DOHH2 (cell line): ENCODE measurements around the gene PRR23A.

Experiments used
- H3F3A ChIP-seq: fragments of 200-600 bp; sonication (generic), shearing (Covaris generic); 2 replicates; pipeline ENCODE4 v1.6.0; 2016; ENCODE audit warnings: antibody characterized with exemption, mild to moderate bottlenecking; ENCODE audit not compliant: control insufficient read depth, insufficient read depth
- H3K27ac ChIP-seq: fragments of 200-600 bp; sonication (generic); 2 replicates; pipeline ENCODE4 v1.5.1; 2014; ENCODE audit warnings: low read depth, mild to moderate bottlenecking, low read length, moderate library complexity
- H3K27me3 ChIP-seq: fragments of 200-600 bp; sonication (generic); 2 replicates; pipeline ENCODE4 v1.6.1; 2014; ENCODE audit warnings: mild to moderate bottlenecking, low read length, mixed read lengths; ENCODE audit not compliant: control insufficient read depth
- H3K36me3 ChIP-seq: fragments of 200-600 bp; sonication (generic); 2 replicates; pipeline ENCODE4 v1.6.1; 2014; ENCODE audit warnings: mild to moderate bottlenecking, low read length, moderate library complexity, mixed read lengths; ENCODE audit not compliant: control insufficient read depth
- H3K4me1 ChIP-seq: fragments of 200-600 bp; sonication (generic); 2 replicates; pipeline ENCODE4 v1.6.1; 2014; ENCODE audit warnings: mild to moderate bottlenecking, low read length, mixed read lengths; ENCODE audit not compliant: control insufficient read depth
- H3K4me2 ChIP-seq: fragments of 200-600 bp; sonication (generic); 2 replicates; pipeline ENCODE4 v1.6.0; 2014; ENCODE audit warnings: mild to moderate bottlenecking, low read length, moderate library complexity
- H3K4me3 ChIP-seq: fragments of 200-600 bp; sonication (generic); 2 replicates; pipeline ENCODE4 v1.5.1; 2014; ENCODE audit warnings: mild to moderate bottlenecking, low read length, mixed read lengths
- H3K79me2 ChIP-seq: fragments of 200-600 bp; sonication (generic); 2 replicates; pipeline ENCODE4 v1.6.1; 2014; ENCODE audit warnings: mild to moderate bottlenecking, low read length, mixed read lengths; ENCODE audit not compliant: control insufficient read depth
- H3K9me2 ChIP-seq: fragments of 200-600 bp; sonication (generic); replicated peaks from 2 replicates; pipeline ENCODE4 v1.6.1; 2014; ENCODE audit warnings: mild to moderate bottlenecking, low read length, mixed read lengths; ENCODE audit not compliant: control insufficient read depth
- H3K9me3 ChIP-seq: fragments of 200-600 bp; sonication (generic); 2 replicates; pipeline ENCODE4 v1.6.1; 2014; ENCODE audit warnings: antibody characterized with exemption, low read length, mixed read lengths; ENCODE audit not compliant: control insufficient read depth, insufficient read depth
- H4K20me1 ChIP-seq: fragments of 200-600 bp; sonication (generic); 2 replicates; pipeline ENCODE4 v1.6.0; 2014; ENCODE audit warnings: low read depth, mild to moderate bottlenecking, antibody characterized with exemption, low read length, moderate library complexity; ENCODE audit not compliant: control insufficient read depth, insufficient read depth
- CTCF ChIP-seq: fragments of 200-600 bp; sonication (generic); IDR thresholded peaks from one replicate; pipeline ENCODE4 v1.5.1; 2014; ENCODE audit warnings: antibody characterized with exemption, mild to moderate bottlenecking, low read depth, low read length; ENCODE audit not compliant: poor library complexity, severe bottlenecking
- EZH2phosphoT487 ChIP-seq: fragments of 200-600 bp; sonication (generic); IDR thresholded peaks from 2 replicates; pipeline ENCODE4 v1.6.1; 2017; ENCODE audit warnings: borderline replicate concordance, mild to moderate bottlenecking, antibody characterized with exemption, low read length, moderate library complexity, mixed read lengths

The PRR23A gene

GRCh38 chr3:139006051-139006716 lies at the start of gene PRR23A:
PRR23A (minus strand) TSS chr3:139006268; CDS start chr3:139006268, 0 bp downstream.
- Histone ChIP-seq H3K4me3 (no peak within 1 kb of the TSS), H3K9me3 (no peaks in the 10 kb centered on the region), H3K36me3 (no peaks in the 10 kb centered on the region), H3K79me2 (no peaks in the 10 kb centered on the region), H3K4me2 (no peak within 1 kb of the TSS), H3K9me2 (no peaks in the 10 kb centered on the region), H4K20me1 (no peaks in the 10 kb centered on the region), H3K27ac (no peak within 1 kb of the TSS), H3F3A (no peaks in the 10 kb centered on the region), H3K27me3 (no peaks in the 10 kb centered on the region), H3K4me1 (no peaks in the 10 kb centered on the region)
- TF ChIP-seq CTCF (no peak), EZH2phosphoT487 (no peak)

- Histone ChIP-seq H3K9me3 (no peaks in the 10 kb centered on the region), H3K79me2 (no peaks in the 10 kb centered on the region), H3K4me3 (no peak overlapping the region), H3K27ac (no peak overlapping the region), H3K9me2 (no peaks in the 10 kb centered on the region), H3K27me3 (no peaks in the 10 kb centered on the region), H4K20me1 (no peaks in the 10 kb centered on the region), H3F3A (no peaks in the 10 kb centered on the region), H3K36me3 (no peaks in the 10 kb centered on the region), H3K4me2 (no peak overlapping the region), H3K4me1 (no peaks in the 10 kb centered on the region)
- TF ChIP-seq EZH2phosphoT487 (no peak), CTCF (no peak)
Measured at GRCh38 chr3:139052802-139053600, 46.9 kb upstream of the PRR23A start.

GRCh38 chr3:139044366-139045210 lies 38.5 kb upstream of the PRR23A start, which contains the start of gene PRR23C:
PRR23C (minus strand) TSS chr3:139044892; CDS start chr3:139044620, 272 bp downstream.
- no peaks in the 10 kb centered on the region for H3K9me2 ChIP-seq
- H3K36me3 ChIP-seq = no peaks in the 10 kb centered on the region
- H3K4me1 ChIP-seq = no peaks in the 10 kb centered on the region
- peaks cover 3% of the 10 kb centered on the region; the same call in 1 of the 2 replicates for H3K9me3 ChIP-seq
- no peak within 1 kb of the TSS for H3K27ac ChIP-seq
- H3K4me2 ChIP-seq = no peak within 1 kb of the TSS
- TF ChIP-seq EZH2phosphoT487 (no peak), CTCF (no peak)
- peaks cover 2% of the 10 kb centered on the region for H3K27me3 ChIP-seq
- H4K20me1 ChIP-seq = no peaks in the 10 kb centered on the region
- no peaks in the 10 kb centered on the region for H3K79me2 ChIP-seq
- H3F3A ChIP-seq = no peaks in the 10 kb centered on the region
- H3K4me3 ChIP-seq = no peak within 1 kb of the TSS
